HG03575 (cell line): ENCODE measurements around the gene YOD1.

ENCODE experiments used
- ATAC-seq: cut with Tn5 transposase; IDR thresholded peaks from one replicate; pipeline ENCODE4 v1.9.1; 2021; ENCODE audit not compliant: unreplicated experiment, insufficient number of reproducible peaks, low FRiP score; ENCODE audit errors: extremely low read depth

The YOD1 gene

DNA sequence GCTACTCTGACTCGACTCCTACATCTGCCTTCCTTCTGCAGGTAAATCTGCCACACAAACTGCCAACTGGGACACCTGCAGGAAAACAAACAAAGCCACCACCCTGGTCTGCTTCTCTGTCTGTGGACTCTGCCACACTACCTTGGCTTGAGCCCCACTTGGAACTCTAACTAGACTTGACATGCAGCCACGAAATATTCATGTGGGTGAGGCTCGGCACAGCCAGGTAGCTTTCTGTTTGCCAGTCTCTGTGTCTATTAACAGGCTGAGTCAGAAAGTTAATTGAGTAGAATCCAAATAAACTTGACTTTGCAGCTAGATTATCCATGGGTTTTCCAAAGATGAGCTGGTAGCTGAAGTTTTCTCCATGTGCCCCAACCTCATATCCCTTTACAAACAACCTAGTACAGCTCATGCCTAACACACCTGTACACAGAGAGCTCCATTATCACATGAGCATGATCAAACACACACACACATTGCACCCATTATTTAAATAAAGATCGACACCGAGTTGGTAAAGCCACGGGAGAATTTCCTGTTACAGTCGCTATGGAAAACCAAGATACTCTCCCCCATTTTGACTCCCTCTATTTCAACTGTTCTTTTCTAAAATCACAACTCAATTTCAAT lies 19.3 kb downstream of the YOD1 start:
- no peak for ATAC-seq

DNA sequence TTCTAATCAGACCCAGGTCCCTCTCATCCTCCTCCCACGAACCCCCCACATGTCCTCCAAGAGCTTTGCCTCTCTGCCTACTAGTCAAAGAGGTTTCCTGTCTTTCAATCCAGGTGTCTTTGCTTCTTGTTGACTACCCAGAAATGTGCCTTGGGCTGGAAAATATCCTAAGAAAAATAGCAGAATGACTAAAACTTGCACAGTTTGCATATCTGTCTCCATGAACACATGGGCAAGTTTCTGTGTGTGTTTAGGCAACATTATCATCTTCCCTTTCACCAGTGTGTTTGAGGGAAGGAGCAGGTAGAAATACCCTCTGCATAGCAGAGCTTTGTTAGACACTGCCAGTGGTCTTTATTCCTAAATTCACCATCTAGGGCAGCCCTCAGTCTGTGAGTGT lies 20.0 kb downstream of the YOD1 start:
- no peak for ATAC-seq

DNA sequence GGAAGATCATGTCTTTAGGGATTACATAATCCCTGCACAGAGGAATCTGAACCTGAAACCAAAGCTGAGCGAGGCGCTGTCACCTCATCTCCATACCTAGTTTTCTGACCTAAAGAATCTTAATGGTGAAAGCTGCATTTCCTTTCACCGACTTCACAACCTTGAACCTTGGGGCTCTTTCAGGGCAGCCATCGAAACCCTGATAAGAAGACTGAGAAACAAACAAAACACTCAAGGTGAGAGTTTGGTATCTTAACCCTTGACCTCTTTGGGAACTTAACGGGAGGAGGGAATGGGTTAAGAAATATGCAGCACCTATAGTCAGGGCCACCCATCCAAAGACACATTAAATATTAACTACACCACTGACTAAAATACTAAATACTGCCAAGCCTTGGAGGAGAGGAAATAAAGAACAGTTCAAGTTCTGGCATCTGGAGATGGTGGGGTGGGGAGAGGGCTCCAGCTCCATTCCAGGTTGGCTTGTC lies 20.4 kb downstream of the YOD1 start:
- ATAC-seq, result no peak

DNA sequence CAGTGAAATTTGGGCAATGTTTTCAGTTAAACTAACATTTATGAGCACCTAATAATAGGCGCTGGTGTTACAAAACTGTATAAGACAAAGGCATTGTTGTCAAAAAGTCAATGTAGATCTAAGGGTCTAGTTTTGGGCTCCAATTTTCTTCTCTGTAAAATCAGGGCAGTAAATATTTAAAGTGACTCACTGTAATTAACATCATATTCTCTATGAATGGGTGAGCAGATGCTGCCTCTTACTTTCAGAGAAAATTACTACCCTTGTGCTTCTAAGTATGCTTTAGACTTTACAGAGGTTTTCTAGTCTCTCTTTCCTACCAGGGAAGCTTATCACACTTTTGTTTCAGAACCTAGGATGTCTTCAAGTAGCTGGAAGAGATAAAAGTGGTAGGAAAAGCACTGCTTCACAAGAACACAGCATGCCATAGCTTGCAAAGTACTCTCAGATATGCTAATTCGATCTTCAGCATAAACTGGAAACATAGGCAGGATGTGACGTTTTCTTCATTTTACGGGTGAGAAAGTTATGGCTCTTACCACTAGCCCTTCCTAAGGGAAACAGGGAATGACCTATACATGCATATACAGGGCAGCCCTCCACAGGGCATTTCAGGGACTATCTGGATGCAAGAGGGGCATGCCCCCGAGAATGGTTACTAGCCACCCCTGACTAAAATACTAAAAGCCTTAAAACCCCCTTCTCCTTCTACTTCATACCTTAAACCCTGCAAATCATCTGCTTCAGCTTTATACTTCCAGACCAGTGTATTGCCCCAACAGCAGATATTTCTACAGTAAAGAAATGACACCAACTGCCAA lies 21.1 kb downstream of the YOD1 start:
- no peak for ATAC-seq

DNA sequence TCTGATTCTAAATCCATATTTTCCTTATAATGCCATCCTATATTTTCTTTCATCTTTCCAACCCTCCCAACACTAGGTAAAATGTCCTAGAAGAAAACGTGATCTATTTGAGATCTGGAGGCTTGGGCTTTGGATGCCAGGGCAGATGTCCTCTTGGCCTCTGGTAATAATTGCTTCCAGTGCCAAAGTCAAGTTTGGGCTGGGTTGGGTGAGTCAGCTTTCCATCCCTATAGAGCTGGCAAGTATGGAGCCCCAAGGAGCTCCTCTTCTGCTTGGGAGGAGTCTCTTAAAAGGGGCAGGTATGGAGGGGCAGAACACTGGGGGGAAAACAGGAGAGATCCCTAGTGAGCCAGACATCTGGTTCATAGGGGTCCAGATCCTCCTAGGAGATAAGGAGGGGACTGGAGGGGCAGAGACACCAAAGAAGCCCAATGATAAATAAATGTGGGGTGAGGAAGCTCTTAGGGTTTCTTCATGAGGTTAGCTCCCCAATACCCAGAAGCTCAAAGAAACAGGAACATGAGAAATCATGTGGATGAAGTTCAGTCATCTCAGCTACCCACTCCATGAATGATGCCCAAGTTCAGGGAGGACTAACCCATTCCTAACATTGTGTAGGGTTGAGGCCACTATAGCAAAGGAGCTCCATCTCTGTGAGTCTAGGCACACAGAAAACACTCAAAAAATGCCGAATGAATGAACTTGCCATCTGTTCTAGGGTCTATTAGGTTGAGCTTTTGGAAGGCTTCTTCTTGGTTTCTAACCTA lies 21.9 kb downstream of the YOD1 start:
- ATAC-seq, result no peak

DNA sequence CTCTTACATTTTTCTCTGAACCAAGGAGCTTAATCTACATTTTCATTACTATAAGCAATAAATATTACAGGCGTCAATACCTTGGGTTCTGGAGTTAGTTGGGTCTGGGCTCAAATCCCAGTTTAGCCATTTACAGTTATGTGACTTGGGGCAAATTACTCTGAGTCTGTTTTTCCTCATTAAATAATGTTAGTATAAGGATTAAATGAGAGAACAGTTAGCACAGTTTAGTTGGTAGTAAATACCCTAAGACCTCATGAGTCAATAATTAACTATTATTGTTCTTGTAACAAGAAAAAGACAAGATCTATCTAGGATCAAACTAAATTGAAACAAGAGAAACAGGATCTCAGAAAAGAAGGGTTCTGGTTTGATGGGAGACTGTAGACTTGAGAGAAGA lies 23.1 kb downstream of the YOD1 start:
- no peak for ATAC-seq

DNA sequence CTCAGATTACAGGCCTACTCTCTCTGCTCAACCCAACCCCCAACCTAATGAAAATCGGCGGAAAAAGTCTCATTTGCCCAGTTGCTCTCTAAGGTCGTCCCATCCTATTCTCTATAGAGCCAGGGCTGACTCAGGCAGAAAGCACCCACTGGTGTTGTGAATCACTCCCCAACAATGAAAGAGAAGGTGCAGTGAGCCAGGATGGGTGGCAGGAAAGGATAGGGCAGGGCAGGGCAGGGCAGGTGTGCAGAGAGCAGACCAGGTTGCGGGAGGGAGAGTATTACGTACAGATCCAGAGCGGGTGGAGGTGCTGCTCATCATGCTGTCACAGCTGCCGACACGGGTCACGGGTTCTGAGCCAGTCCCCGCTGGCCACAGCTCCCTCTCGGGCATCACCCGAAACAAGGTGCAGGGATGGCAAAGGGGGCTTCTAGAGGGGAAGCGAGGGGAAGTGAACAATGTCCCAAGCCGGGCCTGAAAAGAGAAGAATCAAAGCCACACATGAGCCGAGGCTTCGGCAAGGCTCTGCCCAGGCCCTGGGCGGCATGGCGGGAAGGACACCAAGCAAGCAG lies 23.7 kb downstream of the YOD1 start:
- ATAC-seq, result no peak

DNA sequence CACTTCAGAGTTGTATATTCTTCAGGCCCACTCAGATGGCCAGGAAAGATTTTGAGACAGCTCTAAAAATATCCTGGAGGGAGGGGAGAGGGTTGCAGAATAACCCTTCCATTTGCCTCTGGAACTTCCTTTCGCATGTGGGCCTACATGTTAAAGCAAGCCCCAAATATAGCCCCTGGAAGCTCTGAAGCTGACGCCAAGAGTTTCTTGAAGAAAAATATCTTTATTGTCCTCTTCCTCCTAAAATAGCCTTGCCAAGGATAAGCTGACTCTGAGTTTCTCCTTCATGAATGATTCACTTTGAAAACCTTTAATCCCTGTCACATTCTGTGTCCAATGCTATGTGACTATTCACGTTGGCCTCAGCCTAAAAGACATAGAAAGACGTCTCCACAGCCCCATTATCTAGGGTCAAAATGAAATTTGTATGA lies 24.9 kb downstream of the YOD1 start:
- no peak for ATAC-seq

DNA sequence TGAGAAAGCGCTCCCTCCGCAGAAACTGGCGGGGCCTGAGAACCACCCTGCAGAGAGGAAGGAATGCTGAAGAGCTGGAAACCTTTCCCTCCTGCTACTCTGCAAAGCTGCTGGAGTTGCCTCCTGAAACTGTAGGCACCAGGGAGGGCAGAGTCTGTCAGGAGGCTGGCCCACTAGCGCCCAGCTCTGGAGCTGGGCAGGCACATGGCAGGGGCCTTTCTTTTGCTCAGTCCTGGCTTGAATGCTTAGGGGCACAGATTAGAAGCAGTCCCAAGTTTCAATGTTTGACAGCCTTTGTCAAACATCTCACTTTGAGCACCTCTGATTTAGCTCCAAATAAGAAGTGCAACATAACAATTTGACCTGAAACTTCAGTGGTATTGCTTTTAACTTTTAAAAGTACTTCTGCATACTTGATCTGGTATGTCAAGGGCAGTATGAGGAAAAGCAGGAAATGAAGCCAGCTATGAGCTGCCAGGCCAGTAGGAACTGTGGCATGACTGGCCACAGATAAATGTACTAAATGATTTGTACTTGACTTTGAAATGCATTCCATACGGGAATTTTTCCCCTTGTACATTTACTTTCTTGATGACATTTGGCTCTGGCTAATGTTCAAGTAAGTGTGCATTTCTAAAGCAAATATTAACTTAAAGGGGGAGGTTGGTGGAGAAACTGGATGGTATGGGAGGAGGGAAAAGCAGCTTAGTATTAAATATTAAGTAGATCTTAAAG lies 25.7 kb downstream of the YOD1 start:
- ATAC-seq, result no peak

DNA sequence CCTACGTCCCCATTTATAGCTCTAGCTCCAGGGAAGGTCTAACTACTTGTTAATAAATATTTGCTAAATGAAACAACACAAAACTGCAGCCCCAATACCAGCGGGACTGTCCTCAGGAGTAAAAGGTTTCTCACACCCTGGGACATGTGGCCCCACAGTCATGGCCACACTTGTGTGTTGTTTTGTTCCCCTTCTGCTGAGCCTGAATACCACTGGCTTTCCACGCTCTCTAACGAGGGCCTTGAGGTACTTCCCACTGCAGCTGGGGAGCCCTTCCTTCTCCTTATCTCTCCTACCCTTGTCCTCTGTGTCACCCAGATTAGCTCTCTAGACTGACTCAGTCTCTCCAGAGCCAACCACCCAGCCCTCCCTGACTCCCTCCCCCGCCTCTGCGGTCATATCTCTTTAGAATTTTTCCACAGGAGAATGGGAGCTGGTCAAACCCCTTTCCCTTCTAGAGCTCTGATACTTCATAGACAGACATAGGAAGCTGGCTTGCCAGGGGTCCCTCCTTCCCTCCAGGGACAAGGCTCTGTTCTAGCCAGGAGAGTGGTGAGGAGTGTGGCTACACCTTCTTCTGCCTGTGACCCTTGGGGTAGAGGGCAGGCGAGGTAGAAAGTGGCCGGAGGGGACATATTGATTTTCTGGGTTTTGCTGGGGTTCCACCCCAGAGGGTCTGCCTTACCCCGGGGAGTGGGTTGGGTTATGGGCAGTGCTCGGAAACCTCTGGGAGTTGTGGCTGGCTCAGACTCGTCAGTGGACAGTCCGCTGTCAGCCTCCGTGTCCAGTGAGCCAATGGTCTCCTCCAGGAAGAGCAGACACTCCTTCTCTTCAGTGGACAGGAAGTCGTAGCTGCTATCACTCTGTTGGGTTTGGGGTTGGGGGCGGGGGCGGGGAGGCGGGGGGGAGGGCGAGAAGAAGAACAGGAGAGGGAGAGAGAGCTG lies 26.5 kb downstream of the YOD1 start:
- ATAC-seq, result no peak

DNA sequence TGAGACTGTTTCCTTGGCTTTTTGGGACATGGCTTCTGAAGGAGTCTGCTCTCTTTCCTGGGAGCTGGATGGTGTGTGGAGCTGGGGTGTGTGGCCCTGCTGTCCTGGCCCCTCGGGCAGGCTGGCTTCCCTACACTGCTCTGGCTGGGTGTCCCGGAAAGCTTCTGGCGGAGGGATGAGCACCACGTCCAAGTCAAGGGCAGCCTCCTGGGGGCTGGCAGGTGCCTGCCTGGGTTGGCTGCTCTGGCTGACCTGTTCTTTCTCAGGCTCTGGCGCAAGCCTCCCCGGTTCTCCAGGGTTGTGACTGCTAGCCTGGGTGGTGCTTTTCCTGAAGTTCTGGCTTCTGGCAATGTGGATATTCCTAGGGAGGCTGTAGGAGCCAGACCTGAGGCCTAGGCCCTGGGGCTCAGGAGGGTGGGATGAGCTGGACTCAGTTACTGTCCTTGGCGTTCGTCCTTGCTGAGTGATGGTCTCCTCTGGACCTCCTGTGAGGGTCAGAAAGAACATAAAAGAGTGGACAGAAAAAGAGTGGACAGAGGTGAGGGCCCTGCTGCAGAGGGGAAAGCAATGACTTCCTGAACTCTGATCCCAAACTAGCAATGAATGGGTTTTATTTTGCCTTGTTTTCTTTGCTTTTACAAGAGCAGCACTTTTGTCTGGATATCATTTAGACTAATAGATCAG lies 27.9 kb downstream of the YOD1 start:
- no peak for ATAC-seq

DNA sequence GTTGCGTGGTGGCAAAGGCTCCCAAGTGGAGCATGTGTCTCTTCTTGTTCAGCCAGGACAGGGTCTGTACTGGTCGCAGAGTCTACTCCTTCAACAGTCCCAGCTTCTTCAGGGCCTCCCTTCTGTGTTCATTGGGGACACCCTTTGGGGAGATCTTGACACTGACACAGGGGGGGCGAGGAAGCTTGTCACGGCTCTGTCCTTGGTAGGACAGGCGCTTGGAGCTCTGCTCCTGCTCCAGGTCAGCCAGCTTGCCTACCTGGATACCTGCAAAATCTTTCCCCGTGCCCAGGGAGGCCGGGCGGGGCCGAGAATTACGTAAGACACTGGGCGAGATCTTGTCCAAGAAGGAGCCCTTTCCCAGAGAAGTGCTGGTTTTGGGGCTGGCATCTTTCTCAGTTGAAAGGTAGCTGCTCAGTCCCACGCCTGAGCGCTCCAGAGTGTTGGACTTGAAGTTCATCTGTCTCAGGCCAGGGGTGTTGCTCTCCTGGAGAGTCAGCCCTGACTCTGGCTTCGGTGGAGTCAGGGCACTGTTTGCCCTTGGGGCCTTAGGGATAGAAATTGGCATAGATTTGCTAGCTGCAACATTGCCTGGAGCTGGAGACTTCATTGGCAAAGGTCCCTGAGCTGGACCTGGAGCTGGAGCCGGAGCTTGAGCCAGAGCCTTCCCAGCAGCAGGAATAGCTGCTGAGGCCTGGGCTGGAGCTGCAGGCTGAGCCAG lies 29.0 kb downstream of the YOD1 start:
- ATAC-seq, result no peak

DNA sequence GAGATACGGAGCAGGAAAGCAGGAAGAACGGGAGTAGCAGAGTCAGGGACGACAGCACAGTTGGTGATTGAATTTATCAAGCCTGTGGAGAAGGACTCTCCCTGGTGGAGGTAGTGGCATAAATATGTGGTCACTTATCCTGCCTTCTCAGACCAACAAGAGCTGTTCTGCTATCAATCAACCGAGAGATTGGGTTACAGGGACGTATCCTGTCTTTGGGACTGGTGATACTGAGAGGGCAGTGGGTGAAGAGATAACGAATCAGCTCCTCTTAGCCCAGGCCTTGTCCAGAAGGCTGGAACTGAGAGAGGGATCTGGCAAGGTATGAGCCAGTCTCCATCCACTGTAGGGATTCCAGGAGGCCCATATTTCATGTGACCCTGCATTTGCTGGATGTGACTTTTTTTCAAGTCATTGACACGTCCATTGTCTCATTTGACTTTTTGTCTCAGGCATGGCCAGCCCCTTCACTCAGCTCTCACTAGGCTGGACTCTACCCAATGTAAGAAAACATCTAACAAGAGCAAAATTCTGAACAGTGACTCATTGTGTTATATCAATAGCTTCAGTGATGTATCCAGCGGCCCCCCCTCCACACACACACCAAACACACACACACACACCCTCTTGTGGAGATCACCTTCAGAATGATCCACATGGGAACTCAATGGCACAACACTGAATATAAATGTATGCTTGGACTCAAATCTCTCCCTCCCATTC lies 29.7 kb downstream of the YOD1 start:
- no peak for ATAC-seq

DNA sequence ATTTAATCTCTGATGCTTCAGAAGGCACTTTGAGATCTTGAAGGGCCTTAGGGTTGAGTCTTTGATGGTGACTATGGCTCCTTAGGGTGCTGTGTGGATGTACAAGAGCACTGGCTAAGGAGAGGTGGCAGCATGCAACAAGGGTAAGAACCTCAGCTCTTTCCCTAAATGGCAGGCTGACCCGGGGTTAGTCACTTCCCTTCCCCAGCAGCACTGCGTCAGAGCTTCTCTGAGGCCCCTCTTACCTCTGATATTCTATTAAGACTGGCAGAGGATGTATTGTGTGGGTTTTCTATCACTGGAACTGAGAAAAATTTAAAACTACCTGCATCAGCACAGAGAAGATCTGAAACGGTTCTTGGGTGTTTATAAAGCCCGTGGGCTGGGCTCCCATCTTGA lies 30.3 kb downstream of the YOD1 start:
- no peak for ATAC-seq

DNA sequence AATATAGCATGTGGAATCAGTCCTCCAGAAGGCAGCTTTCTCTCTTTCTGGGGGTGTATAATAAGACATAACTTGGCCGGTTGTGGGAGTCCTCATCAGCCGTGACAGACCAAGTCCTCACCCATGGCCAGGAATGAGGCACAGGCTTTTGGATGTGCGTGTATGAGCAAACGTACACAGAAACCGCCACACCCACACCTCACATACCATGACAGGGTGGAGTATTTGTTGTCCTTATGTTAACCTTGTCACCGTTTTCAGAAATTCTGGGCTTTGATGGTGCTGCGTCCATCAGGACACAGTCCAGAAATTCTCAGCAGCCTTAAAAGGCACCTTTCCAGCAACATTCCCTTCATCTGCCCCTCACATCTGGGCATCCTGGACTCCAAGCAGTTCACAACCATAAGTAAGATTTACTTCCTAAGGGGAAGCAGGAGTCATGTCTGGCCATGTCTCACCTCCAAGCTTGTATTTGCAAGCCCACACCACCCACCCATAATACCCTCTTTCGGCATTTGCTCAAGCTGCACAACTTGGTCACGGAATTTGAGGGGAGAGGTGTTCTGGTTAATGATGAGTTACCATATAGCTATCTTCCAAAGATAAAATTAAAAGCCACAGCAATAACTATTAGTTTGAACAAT lies 30.8 kb downstream of the YOD1 start:
- ATAC-seq, result no peak

DNA sequence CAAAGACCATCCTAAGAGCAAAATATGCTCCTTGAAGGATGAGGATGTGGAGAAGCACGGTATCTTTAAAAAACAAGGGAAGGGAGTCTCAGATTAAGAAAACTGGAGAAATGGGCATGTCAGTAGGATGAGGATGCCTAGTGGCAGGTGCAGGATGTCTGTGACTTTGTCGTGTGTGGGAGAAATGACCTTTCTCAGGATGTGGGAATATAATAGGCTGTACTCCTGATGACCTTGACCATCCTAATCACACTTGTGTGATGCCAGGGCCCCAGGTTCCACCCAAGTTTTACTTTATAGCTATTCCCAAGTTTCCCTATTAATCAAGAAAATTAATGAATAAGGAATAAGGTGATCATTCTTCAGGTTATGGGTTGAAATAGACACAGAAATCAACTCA lies 31.3 kb downstream of the YOD1 start:
- ATAC-seq, result no peak
